Omental fat pad (tissue), 4 donors: Measurements from ENCODE around the gene PPAN. TPM values are rescaled to one million over a fixed set of nuclear protein-coding genes. Genes with fewer than 3 reads are reported as not detected.

Experiments used
- ATAC-seq: fragments of 150-250 bp; one replicate; pipeline ENCODE4 v1.9.1; 2016; ENCODE audit warnings: mild to moderate bottlenecking, moderate library complexity; ENCODE audit not compliant: low FRiP score
- DNase-seq: peaks from one replicate; pipeline ENCODE4 v3.0.0-alpha.2; 2019; ENCODE audit warnings: low spot score
- CTCF ChIP-seq, 3 donors: fragments of 450-650 bp; IDR thresholded peaks; one replicate each; pipeline ENCODE4 v1.5.1; 2016 to 2017; ENCODE audit warnings: antibody characterized with exemption in 3 of 3, mild to moderate bottlenecking in 3 of 3, moderate library complexity in 2 of 3
- total RNA-seq, 4 donors: library from RNA; depleted of rRNA; stranded (reverse); fragments of >200 nt; gene quantifications; one replicate each; pipeline ENCODE4 v1.1.0, GENCODE V29; 2016

The PPAN gene
- total RNA-seq, result 10 to 100 TPM; 25.0 to 79.7 (median 32.0) TPM

GRCh38 chr19:10106100-10106936, at the start of gene PPAN:
Gene PPAN (plus strand): TSS chr19:10106362. CDS start chr19:10106395, 33 bp downstream.
- TF ChIP-seq CTCF (IDR thresholded peaks at IDR 0.05), result no peak
- ATAC-seq (peak; percentile 97), DNase-seq (peak; percentile 94)

- DNase-seq, result no peak
- no peak for ATAC-seq
- TF ChIP-seq CTCF (IDR thresholded peaks at IDR 0.05), result no peak
Measured at GRCh38 chr19:10061717-10062310, 44.3 kb upstream of the PPAN start.

- TF ChIP-seq CTCF (IDR thresholded peaks at IDR 0.05), result no peak
- DNase-seq (no peak), ATAC-seq (no peak)
Measured at GRCh38 chr19:10068205-10068604, 38.0 kb upstream of the PPAN start.

GRCh38 chr19:10069046-10069445, 37.1 kb upstream of the PPAN start:
- DNase-seq (no peak), ATAC-seq (no peak)
- TF ChIP-seq CTCF (IDR thresholded peaks at IDR 0.05), result no peak

- DNase-seq, result no peak
- ATAC-seq, result peak; percentile 16
- no peak for TF ChIP-seq CTCF (IDR thresholded peaks at IDR 0.05)
Measured at GRCh38 chr19:10070730-10071446, 35.3 kb upstream of the PPAN start.

- no peak for DNase-seq
- ATAC-seq, result no peak
- no peak for TF ChIP-seq CTCF (IDR thresholded peaks at IDR 0.05)
Measured at GRCh38 chr19:10074153-10074552, 32.0 kb upstream of the PPAN start.
